ENCODE results near the gene EFCAB12.
A peak's percentile ranks its signal among the peaks of the same experiment; 100 is the strongest.

Gene EFCAB12

DNA sequence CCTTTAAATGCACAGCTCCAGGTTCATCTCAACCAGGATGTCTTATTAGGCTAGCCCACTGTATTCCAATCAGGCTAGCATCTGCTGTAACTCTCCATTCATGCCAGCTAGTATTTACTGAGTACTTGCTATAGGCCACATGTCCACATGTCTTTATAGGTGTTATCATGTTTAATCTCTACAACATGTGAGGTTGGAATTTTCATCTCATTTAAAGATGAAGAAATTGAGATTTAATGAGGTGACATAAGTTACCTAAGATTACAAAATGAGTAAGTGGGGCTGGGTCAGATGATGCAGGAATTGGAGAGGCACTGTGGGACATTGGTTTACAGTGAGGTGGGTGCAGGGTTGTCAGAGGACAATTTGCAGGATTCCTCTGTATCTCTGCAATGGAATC is 14.5 kb upstream of the EFCAB12 start:
- no peak for DNase-seq

DNA sequence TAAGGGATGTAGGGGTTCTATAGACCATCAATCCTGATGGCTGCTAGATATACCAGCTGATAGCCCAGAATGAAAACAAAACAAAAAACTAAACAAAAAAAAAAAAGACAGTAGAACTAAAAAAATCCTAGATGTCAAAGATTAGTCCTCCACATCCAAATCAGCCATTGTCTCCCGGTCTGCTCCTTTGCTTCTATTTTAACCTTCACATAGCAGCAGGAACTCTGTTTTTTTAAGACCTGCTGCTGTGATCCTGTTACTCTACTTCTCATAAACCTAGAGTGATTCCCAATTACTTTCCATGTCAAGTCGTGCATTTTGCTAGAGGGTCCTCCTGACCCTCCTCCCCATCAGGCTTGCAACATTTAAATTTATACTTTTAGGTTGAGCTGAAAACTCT is 14.1 kb upstream of the EFCAB12 start:
- no peak for DNase-seq

- DNase-seq = no peak
Observed at GRCh38 chr3:129441782-129442181, 13.3 kb upstream of the EFCAB12 start.

DNA sequence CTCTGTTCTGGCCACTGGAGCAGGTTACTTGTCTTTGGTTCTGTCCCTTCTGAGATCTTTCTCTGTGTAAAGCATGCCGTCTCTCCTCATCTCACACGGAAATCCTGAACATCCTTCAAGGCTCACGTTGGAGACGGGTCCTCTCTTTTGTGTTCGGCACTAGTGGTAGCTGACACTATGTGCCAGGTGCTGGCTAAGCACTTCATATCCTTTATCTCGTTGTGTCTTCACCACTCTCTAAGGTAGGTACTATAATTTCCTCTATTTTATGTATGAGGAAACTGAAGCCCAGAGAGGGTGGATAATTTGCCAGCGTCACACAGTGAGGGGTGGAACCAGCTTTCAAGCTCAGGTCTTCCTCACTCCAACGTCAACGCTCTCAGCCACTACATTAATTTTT is 12.8 kb upstream of the EFCAB12 start:
- DNase-seq = no peak

- DNase-seq = no peak
Observed at GRCh38 chr3:129440618-129441190, 12.3 kb upstream of the EFCAB12 start.

DNA sequence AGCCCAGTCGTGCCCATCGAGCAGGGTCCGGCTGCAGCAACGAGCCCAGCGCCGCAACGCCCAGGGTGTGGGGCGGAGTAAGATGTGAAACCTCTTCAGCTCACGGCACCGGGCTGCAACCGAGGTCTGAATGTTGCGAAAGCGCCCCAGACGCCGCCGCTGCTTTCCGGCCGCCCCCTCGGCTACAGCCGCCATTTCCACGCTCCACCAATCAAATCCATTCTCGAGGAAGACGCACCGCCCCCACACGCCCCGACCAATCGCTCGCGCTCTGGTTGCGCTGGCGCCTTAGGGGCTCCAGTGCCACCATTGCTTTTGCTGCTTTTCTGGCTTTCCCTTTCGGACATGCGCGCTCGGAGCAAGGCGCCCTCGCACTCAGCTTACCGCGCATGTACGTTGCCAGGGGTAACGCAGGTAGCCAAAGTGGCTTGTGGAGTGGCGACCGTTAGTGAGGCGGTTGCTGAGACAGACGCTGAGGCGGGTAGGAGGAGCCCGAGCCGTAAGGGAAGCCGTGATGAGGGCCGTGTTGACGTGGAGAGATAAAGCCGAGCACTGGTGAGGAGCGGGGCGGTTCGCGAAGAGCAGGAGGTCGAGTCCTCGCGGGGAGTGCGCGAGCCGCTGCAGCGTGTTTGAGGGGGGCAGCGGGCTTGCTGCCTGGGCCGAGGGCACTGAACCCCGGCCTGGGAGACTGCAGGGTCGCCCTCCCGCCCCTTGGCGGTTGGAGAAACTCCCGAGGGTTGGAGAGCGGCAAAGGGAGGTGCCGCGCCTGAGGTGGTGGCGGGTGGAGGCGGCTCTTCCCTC is 11.6 kb upstream of the EFCAB12 start, which contains the start of the genes IFT122 and MBD4:
Gene IFT122, plus strand, starts transcription at position 408 of the 801 bp plus-strand sequence. Its CDS starts 107 bp downstream, at position 515.
Gene MBD4, minus strand, starts transcription at position 132 of the 801 bp plus-strand sequence. Its CDS starts 115 bp downstream, at position 17.
- peak; percentile 97 for DNase-seq

- peak; percentile 31 for DNase-seq
Observed at GRCh38 chr3:129439226-129439816, 10.9 kb upstream of the EFCAB12 start.

DNA sequence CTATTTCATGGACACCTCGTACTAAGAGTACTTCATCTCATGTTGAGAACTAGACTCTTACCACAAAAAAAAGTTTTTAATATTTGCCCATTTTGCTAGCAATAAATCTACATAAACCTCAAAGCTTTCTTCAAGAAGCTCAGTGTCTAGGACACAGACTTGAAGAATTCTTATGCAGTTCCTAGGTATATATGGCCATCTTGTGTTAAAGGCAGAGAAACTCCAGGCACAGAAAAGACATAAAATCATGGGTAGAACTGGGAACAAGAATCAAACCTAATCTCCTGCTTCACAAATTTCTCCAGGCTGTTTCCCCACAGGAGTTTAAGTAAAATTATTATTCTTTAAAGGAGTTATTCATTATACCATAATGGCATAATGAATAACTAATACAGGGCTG is 6.9 kb upstream of the EFCAB12 start:
- DNase-seq = no peak

- no peak for DNase-seq
Observed at GRCh38 chr3:129434140-129434539, 5.7 kb upstream of the EFCAB12 start.

DNA sequence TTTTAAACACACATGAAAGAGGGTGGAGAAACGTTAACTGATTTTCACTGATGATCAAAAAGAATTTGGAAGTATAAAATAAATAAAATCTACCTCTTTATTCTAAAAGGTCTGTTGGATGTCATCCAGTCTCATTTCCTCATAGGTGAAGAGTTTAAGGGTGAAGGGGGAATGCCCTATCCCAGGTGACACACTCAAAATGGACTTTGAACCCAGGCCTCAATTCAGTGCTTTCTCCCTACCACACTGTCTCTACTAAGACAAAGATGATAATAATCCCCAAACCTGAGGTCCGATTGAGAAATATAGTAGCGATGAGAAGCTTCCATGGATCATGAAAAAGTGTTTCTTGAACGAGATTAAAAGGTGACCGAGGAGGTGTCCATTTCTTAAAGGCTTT is 5.1 kb upstream of the EFCAB12 start:
- DNase-seq = no peak

DNA sequence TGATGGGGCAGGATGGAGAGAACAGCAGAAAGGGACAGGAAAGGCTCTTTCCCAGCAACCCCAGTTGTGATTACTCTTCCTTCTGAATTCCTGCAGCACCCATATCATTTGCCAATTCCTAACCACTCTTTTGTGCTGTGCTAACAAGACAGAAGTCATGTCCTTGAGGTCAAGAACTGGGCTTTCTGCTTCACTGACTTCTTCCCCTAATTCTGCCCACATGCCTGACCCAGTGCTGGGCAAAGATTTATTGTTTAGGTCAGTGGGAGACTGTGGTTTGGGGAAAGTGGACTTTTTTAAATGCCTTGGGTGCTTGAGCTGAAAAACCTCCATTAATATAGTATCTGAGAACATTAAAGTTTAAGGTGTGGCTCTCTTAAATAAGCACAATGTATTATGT is 4.2 kb upstream of the EFCAB12 start:
- DNase-seq = no peak

GRCh38 chr3:129432036-129432435 is 3.6 kb upstream of the EFCAB12 start:
- DNase-seq = no peak

- DNase-seq = no peak
Observed at GRCh38 chr3:129429602-129430001, 1.2 kb upstream of the EFCAB12 start.

GRCh38 chr3:129429080-129429451 is 630 bp upstream of the EFCAB12 start:
- no peak for DNase-seq

GRCh38 chr3:129428007-129428375 is 445 bp downstream of the EFCAB12 start:
- DNase-seq = no peak

GRCh38 chr3:129425619-129426018 is 2.8 kb downstream of the EFCAB12 start:
- DNase-seq = no peak

DNA sequence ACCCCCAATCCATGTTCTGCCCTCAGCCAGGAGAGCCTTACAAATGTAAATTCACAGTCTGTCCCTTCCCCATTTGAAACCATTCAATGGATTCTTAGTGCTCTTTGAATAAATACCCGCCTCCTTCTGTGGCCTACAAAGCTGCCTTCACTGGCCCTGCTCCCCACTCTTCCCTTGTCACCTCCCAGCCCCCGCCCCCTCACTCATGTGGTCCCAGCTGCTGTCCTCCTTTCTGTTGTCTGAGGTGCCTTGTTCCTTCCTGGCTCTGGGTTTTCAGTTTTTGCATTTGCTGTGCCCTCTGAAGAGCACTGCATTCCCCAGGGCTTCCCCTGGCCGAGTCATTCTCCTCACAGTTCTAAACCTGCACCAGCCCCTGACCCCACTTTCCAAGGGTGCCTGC is 3.2 kb downstream of the EFCAB12 start:
- no peak for DNase-seq

- no peak for DNase-seq
Observed at GRCh38 chr3:129424185-129424841, 4.1 kb downstream of the EFCAB12 start.

DNA sequence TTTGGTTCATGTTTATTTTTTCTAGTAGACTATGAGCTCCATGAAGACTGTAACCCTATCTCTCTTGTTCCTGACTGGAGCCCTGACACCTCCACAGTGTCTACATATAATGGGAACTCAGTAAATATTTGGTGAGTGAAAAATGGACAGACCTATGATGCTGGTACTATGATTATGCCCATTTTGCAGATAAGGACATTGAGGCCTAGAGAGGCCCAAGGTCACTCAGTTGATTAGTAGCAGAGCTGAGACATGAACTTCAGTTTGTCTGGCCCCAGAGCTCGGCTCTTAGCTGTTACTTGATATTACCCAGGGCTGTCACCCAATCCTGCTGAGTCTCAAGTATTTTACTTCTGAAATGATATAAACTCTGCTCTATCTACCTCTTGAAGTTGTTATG is 5.5 kb downstream of the EFCAB12 start:
- DNase-seq = no peak

DNA sequence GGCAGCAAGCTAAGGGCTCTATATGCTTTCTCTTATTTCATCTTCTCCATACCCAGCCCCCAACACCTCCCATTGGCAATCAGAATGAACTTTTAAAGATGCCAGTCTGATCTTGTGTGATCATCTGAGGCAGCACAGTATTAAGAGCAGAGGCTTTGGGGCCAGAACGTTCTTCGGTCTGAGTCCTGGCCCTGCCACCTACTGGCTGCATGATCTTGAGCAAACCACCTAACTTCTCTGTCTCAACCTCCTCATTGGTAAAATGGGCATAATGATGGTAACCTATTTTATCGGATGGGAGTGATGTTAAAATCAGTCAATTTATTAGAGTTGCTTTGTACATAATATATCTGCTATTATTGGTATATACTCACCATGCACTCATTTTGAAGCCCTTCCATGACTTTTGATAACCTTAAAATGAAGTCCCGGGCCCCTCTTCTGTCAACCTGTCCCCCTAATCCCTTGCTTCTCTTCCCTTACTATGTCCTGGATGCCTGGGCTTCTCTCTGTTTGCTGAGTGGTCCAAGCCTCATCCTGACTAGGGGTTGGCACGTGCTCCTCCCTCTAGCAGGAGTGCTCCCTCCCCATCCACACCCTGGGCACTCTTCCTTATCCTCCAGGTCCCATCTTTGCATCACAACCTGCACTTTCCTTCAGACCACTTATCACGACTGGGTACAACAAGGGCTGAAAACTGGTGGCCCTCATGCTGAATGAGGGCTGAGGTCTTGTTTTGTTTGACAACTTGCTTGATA is 6.3 kb downstream of the EFCAB12 start:
- DNase-seq = no peak

- no peak for DNase-seq
Observed at GRCh38 chr3:129421236-129421883, 7.1 kb downstream of the EFCAB12 start.

GRCh38 chr3:129419476-129419875 is 9.0 kb downstream of the EFCAB12 start:
- no peak for DNase-seq

Measured in activated gamma-delta T cell treated with Interleukin-2 at 50 U/mL for 16 hours (primary cell).